Rectal smooth muscle tissue (tissue), 1 donor: ENCODE measurements around the gene SLC39A6.
"Not testable (repeated sequence)": the region's sequence is repeated elsewhere in the genome, so short reads cannot be mapped to it uniquely, and the experiment has no call there.

ENCODE experiments used
- H3K27ac ChIP-seq: one replicate; pipeline ENCODE4 v1.7.0; 2013; ENCODE audit warnings: low read depth, low read length, inconsistent platforms
- H3K27me3 ChIP-seq: one replicate; pipeline ENCODE4 v1.7.0; 2013; ENCODE audit warnings: low read length; ENCODE audit not compliant: control insufficient read depth, insufficient read depth
- H3K36me3 ChIP-seq: one replicate; pipeline ENCODE4 v1.7.0; 2013; ENCODE audit warnings: low read length; ENCODE audit not compliant: control insufficient read depth, insufficient read depth
- H3K4me1 ChIP-seq: one replicate; pipeline ENCODE4 v1.7.0; 2013; ENCODE audit warnings: low read length; ENCODE audit not compliant: control insufficient read depth, insufficient read depth
- H3K4me3 ChIP-seq: one replicate; pipeline ENCODE4 v1.7.0; 2013; ENCODE audit warnings: low read length
- H3K9ac ChIP-seq: one replicate; pipeline ENCODE4 v1.7.0; 2013; ENCODE audit warnings: low read length

Gene SLC39A6

GRCh38 chr18:36109737-36110136 is 19.4 kb downstream of the SLC39A6 start:
- Histone ChIP-seq H3K4me1 (no peaks in the 10 kb centered on the region), H3K27ac (no peak overlapping the region), H3K27me3 (no peaks in the 10 kb centered on the region), H3K36me3 (peaks cover 7% of the 10 kb centered on the region), H3K4me3 (no peak overlapping the region), H3K9ac (no peak overlapping the region)

- no peak overlapping the region for H3K4me3 ChIP-seq
- peaks cover 3% of the 10 kb centered on the region for H3K36me3 ChIP-seq
- H3K27me3 ChIP-seq, result no peaks in the 10 kb centered on the region
- no peaks in the 10 kb centered on the region for H3K4me1 ChIP-seq
- no peak overlapping the region for H3K9ac ChIP-seq
- no peak overlapping the region for H3K27ac ChIP-seq
These were observed 20.5 kb downstream of the SLC39A6 start for GRCh38 chr18:36108601-36109000.

- peaks cover 1% of the 10 kb centered on the region for H3K36me3 ChIP-seq
These were observed 20.9 kb downstream of the SLC39A6 start for GRCh38 chr18:36108196-36108595.

GRCh38 chr18:36107477-36107876 is 21.7 kb downstream of the SLC39A6 start:
- Histone ChIP-seq H3K27ac (no peak overlapping the region), H3K4me1 (no peaks in the 10 kb centered on the region), H3K4me3 (no peak overlapping the region), H3K27me3 (no peaks in the 10 kb centered on the region), H3K36me3 (no peaks in the 10 kb centered on the region), H3K9ac (no peak overlapping the region)

More at GRCh38 chr18:36108196-36108595, 20.9 kb downstream of the SLC39A6 start:
- H3K27ac ChIP-seq, result no peak overlapping the region
- no peak overlapping the region for H3K9ac ChIP-seq
- no peaks in the 10 kb centered on the region for H3K4me1 ChIP-seq
- no peak overlapping the region for H3K4me3 ChIP-seq
- H3K27me3 ChIP-seq, result no peaks in the 10 kb centered on the region

GRCh38 chr18:36104749-36105148 is 24.4 kb downstream of the SLC39A6 start:
- Histone ChIP-seq H3K4me1 (no peaks in the 10 kb centered on the region), H3K27ac (no peak overlapping the region), H3K4me3 (no peak overlapping the region), H3K27me3 (no peaks in the 10 kb centered on the region), H3K36me3 (no peaks in the 10 kb centered on the region), H3K9ac (no peak overlapping the region)

GRCh38 chr18:36101943-36102342 is 27.2 kb downstream of the SLC39A6 start:
- Histone ChIP-seq H3K9ac (no peak overlapping the region), H3K27ac (no peak overlapping the region), H3K27me3 (no peaks in the 10 kb centered on the region), H3K4me1 (no peaks in the 10 kb centered on the region), H3K4me3 (no peak overlapping the region), H3K36me3 (no peaks in the 10 kb centered on the region)

- Histone ChIP-seq H3K27ac (no peak overlapping the region), H3K4me3 (no peak overlapping the region), H3K9ac (no peak overlapping the region), H3K27me3 (no peaks in the 10 kb centered on the region), H3K36me3 (no peaks in the 10 kb centered on the region), H3K4me1 (no peaks in the 10 kb centered on the region)
These were observed 29.8 kb downstream of the SLC39A6 start for GRCh38 chr18:36099311-36099710.

- H3K4me1 ChIP-seq, result no peaks in the 10 kb centered on the region
- H3K9ac ChIP-seq, result no peak overlapping the region
- H3K36me3 ChIP-seq, result no peaks in the 10 kb centered on the region
- no peak overlapping the region for H3K27ac ChIP-seq
- H3K4me3 ChIP-seq, result no peak overlapping the region
- H3K27me3 ChIP-seq, result no peaks in the 10 kb centered on the region
These were observed 32.2 kb downstream of the SLC39A6 start for GRCh38 chr18:36096955-36097354.

- H3K4me3 ChIP-seq, result no peak overlapping the region
- H3K27me3 ChIP-seq, result no peaks in the 10 kb centered on the region
- H3K36me3 ChIP-seq, result no peaks in the 10 kb centered on the region
- H3K4me1 ChIP-seq, result no peaks in the 10 kb centered on the region
- H3K27ac ChIP-seq, result no peak overlapping the region
- H3K9ac ChIP-seq, result no peak overlapping the region
These were observed 33.1 kb downstream of the SLC39A6 start for GRCh38 chr18:36095936-36096519.

- H3K27ac ChIP-seq, result no peak overlapping the region
- H3K27me3 ChIP-seq, result no peaks in the 10 kb centered on the region
- H3K36me3 ChIP-seq, result no peaks in the 10 kb centered on the region
- no peak overlapping the region for H3K9ac ChIP-seq
- H3K4me1 ChIP-seq, result no peaks in the 10 kb centered on the region
- H3K4me3 ChIP-seq, result no peak overlapping the region
These were observed 34.7 kb downstream of the SLC39A6 start for GRCh38 chr18:36094431-36094830.

- not testable (repeated sequence) for H3K9ac ChIP-seq, H3K36me3 ChIP-seq, H3K4me1 ChIP-seq, H3K4me3 ChIP-seq, H3K27me3 ChIP-seq, H3K27ac ChIP-seq
These were observed 37.0 kb downstream of the SLC39A6 start for GRCh38 chr18:36092116-36092515.

- H3K4me1 ChIP-seq, result no peaks in the 10 kb centered on the region
- no peak overlapping the region for H3K4me3 ChIP-seq
- H3K27ac ChIP-seq, result no peak overlapping the region
- no peaks in the 10 kb centered on the region for H3K27me3 ChIP-seq
- no peak overlapping the region for H3K9ac ChIP-seq
- no peaks in the 10 kb centered on the region for H3K36me3 ChIP-seq
These were observed 40.1 kb downstream of the SLC39A6 start for GRCh38 chr18:36089001-36089400.

GRCh38 chr18:36088256-36088655 is 40.9 kb downstream of the SLC39A6 start:
- Histone ChIP-seq H3K4me1 (no peaks in the 10 kb centered on the region), H3K36me3 (no peaks in the 10 kb centered on the region), H3K4me3 (no peak overlapping the region), H3K27me3 (no peaks in the 10 kb centered on the region), H3K27ac (no peak overlapping the region), H3K9ac (no peak overlapping the region)
